HepG2 (cell line): ENCODE results near the gene PPP1CC. TPM values are rescaled to one million over a fixed set of nuclear protein-coding genes. Genes with fewer than 3 reads are reported as not detected.

Source experiments
- XRCC5 ChIP-seq: fragments of 200-400 bp; formaldehyde crosslinking; optimal IDR thresholded peaks from 2 replicates; pipeline ENCODE3; 2017; ENCODE audit warnings: mild to moderate bottlenecking, low read length
- ZNF101 ChIP-seq: sonication (generic); formaldehyde crosslinking; IDR thresholded peaks from 2 replicates; pipeline ENCODE4 v1.4.0; 2020; ENCODE audit warnings: mild to moderate bottlenecking, low read depth, missing genetic modification reagents, borderline replicate concordance
- ZNF543 ChIP-seq: sonication (generic); formaldehyde crosslinking; IDR thresholded peaks from 2 replicates; pipeline ENCODE4 v1.4.0; 2020; ENCODE audit warnings: mild to moderate bottlenecking, missing genetic modification reagents
- ZSCAN29 ChIP-seq: sonication (generic); formaldehyde crosslinking; conservative IDR thresholded peaks from 2 replicates; pipeline ENCODE4 v1.4.0; 2020; ENCODE audit warnings: mild to moderate bottlenecking, missing genetic modification reagents
- ZSCAN30 ChIP-seq: sonication (generic); formaldehyde crosslinking; IDR thresholded peaks from 2 replicates; pipeline ENCODE4 v1.5.0; 2020; ENCODE audit warnings: mild to moderate bottlenecking, missing genetic modification reagents
- polyA plus RNA-seq, 8 experiments: library from polyadenylated mRNA; depleted of rRNA in 3 of 8; stranded (reverse) in 7 of 8; unstranded in 1 of 8; fragments of >200 nt; fragmentation: Illumina TruSeq in 4 of 8; extraction: Trizol in 4 of 8; gene quantifications; 2 replicates each; pipeline versions ENCODE4 v1.2.1 to v1.2.3, GENCODE V29; 2011 to 2016; ENCODE audit warnings: low read depth in 4 of 8, missing spikeins in 1 of 8, mixed read lengths in 1 of 8; ENCODE audit not compliant: insufficient read depth in 1 of 8
- total RNA-seq, 5 experiments: library from RNA; depleted of rRNA; stranded (reverse); fragments of >200 nt; fragmentation: Illumina TruSeq; extraction: Trizol; gene quantifications; 2 replicates each; pipeline ENCODE4 v1.2.3, GENCODE V29; 2016; ENCODE audit warnings: low read depth in 1 of 5
- TF ChIP-seq, protein P1 (sequence below): sonication (generic); formaldehyde crosslinking; IDR thresholded peaks from 2 replicates; pipeline ENCODE4 v1.8.1; 2023; ENCODE audit warnings: mild to moderate bottlenecking, missing genetic modification reagents
- TF ChIP-seq, protein P2 (sequence below): sonication (generic); formaldehyde crosslinking; IDR thresholded peaks from 2 replicates; pipeline ENCODE4 v1.4.0; 2020; ENCODE audit warnings: missing genetic modification reagents, mild to moderate bottlenecking, borderline replicate concordance
- TF ChIP-seq, protein P3 (sequence below): sonication (generic); formaldehyde crosslinking; IDR thresholded peaks from 2 replicates; pipeline ENCODE4 v1.5.1; 2020; ENCODE audit warnings: missing genetic modification reagents, mild to moderate bottlenecking, borderline replicate concordance
- TF ChIP-seq, protein P4 (sequence below): sonication (generic); formaldehyde crosslinking; IDR thresholded peaks from 2 replicates; pipeline ENCODE4 v1.4.0; 2020; ENCODE audit warnings: missing genetic modification reagents

Gene PPP1CC
- total and polyA plus RNA-seq, 2 of the 13 experiments (the other 11 are each of a cell fraction or from before 2014, with no cell fraction given), result 178 to 187 TPM

DNA sequence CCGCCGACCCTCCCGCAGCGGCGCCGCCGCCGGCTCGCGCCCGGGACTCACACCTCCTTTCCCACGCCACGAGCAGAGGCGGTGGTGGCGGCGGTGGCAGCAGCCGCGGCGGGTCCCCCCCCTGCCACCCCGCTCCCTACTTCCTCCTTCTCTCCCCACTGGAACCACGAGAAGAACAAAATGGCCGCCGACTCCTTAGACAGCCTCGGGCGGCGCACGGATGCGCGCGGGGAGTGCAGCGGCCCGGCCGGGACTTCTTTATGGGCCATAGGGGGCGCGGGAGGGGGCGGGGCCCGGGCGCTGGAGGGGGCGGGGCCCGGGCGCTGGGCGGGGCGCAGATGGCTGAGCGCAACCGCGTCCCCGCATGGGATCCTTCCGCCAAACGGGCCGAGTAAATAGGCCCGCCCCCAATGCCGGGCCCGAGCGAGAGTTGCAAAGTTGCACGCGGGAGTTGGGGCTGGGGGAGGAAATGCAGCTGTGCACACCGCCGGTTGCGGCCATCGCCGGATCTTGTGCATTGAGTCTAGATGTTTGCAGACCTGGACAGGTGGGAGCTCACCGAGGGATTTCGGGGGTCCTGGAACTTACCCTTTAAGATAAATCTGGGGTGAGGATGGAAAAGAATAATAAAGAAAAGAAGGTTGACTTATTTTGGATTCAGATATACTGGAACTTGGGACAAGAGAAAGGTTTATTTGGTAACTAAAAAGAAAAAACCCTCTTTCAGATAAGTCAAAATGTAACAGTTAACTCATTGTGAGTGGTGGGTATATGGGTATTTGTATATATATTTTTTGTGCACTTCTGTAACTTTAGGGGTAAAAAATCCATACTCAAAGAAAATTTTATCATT, at the start of gene PPP1CC (continued):
- TF ChIP-seq, protein P1, sequence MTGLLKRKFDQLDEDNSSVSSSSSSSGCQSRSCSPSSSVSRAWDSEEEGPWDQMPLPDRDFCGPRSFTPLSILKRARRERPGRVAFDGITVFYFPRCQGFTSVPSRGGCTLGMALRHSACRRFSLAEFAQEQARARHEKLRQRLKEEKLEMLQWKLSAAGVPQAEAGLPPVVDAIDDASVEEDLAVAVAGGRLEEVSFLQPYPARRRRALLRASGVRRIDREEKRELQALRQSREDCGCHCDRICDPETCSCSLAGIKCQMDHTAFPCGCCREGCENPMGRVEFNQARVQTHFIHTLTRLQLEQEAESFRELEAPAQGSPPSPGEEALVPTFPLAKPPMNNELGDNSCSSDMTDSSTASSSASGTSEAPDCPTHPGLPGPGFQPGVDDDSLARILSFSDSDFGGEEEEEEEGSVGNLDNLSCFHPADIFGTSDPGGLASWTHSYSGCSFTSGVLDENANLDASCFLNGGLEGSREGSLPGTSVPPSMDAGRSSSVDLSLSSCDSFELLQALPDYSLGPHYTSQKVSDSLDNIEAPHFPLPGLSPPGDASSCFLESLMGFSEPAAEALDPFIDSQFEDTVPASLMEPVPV (CRISPR knock-in tag), result no peak
- TF ChIP-seq, protein P2, sequence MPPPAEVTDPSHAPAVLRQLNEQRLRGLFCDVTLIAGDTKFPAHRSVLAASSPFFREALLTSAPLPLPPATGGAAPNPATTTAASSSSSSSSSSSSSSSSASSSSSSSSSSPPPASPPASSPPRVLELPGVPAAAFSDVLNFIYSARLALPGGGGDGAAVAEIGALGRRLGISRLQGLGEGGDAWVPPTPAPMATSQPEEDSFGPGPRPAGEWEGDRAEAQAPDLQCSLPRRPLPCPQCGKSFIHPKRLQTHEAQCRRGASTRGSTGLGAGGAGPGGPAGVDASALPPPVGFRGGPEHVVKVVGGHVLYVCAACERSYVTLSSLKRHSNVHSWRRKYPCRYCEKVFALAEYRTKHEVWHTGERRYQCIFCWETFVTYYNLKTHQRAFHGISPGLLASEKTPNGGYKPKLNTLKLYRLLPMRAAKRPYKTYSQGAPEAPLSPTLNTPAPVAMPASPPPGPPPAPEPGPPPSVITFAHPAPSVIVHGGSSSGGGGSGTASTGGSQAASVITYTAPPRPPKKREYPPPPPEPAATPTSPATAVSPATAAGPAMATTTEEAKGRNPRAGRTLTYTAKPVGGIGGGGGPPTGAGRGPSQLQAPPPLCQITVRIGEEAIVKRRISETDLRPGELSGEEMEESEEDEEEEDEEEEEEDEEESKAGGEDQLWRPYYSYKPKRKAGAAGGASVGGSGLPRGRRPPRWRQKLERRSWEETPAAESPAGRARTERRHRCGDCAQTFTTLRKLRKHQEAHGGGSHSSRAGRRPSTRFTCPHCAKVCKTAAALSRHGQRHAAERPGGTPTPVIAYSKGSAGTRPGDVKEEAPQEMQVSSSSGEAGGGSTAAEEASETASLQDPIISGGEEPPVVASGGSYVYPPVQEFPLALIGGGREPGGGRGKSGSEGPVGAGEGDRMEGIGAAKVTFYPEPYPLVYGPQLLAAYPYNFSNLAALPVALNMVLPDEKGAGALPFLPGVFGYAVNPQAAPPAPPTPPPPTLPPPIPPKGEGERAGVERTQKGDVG (CRISPR knock-in tag), result no peak
- TF ChIP-seq ZNF543 (no peak), ZSCAN29 (CRISPR knock-in tag) (0 out of 2 replicates have a peak, but pooled peaks have one; percentile 22), XRCC5 (peak; percentile 73), ZNF101 (CRISPR knock-in tag) (no peak), ZSCAN30 (CRISPR knock-in tag) (no peak)
- TF ChIP-seq, protein P3, sequence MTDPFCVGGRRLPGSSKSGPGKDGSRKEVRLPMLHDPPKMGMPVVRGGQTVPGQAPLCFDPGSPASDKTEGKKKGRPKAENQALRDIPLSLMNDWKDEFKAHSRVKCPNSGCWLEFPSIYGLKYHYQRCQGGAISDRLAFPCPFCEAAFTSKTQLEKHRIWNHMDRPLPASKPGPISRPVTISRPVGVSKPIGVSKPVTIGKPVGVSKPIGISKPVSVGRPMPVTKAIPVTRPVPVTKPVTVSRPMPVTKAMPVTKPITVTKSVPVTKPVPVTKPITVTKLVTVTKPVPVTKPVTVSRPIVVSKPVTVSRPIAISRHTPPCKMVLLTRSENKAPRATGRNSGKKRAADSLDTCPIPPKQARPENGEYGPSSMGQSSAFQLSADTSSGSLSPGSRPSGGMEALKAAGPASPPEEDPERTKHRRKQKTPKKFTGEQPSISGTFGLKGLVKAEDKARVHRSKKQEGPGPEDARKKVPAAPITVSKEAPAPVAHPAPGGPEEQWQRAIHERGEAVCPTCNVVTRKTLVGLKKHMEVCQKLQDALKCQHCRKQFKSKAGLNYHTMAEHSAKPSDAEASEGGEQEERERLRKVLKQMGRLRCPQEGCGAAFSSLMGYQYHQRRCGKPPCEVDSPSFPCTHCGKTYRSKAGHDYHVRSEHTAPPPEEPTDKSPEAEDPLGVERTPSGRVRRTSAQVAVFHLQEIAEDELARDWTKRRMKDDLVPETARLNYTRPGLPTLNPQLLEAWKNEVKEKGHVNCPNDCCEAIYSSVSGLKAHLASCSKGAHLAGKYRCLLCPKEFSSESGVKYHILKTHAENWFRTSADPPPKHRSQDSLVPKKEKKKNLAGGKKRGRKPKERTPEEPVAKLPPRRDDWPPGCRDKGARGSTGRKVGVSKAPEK (CRISPR knock-in tag), result no peak
- TF ChIP-seq, protein P4, sequence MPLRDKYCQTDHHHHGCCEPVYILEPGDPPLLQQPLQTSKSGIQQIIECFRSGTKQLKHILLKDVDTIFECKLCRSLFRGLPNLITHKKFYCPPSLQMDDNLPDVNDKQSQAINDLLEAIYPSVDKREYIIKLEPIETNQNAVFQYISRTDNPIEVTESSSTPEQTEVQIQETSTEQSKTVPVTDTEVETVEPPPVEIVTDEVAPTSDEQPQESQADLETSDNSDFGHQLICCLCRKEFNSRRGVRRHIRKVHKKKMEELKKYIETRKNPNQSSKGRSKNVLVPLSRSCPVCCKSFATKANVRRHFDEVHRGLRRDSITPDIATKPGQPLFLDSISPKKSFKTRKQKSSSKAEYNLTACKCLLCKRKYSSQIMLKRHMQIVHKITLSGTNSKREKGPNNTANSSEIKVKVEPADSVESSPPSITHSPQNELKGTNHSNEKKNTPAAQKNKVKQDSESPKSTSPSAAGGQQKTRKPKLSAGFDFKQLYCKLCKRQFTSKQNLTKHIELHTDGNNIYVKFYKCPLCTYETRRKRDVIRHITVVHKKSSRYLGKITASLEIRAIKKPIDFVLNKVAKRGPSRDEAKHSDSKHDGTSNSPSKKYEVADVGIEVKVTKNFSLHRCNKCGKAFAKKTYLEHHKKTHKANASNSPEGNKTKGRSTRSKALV (CRISPR knock-in tag), result no peak
